NB4 (cell line): Measurements from ENCODE around the gene POLR2I.

Source experiments
- DNase-seq: peaks from one replicate; pipeline ENCODE4 v3.0.0; 2010; ENCODE audit warnings: low read depth
- H3K4me3 ChIP-seq: one replicate; pipeline ENCODE4 v1.5.1; 2011; ENCODE audit warnings: mild to moderate bottlenecking, low read depth, low read length, moderate library complexity
- CTCF ChIP-seq: IDR thresholded peaks from one replicate; pipeline ENCODE4 v1.5.1; 2012; ENCODE audit warnings: low read depth, low read length
- MAX ChIP-seq: IDR thresholded peaks from 2 replicates; pipeline ENCODE4 v1.6.1; 2011; ENCODE audit warnings: low read depth, low read length
- MYC ChIP-seq: IDR thresholded peaks from 2 replicates; pipeline ENCODE4 v1.6.1; 2011; ENCODE audit warnings: low read depth, low read length
- POLR2A ChIP-seq: IDR thresholded peaks from 2 replicates; pipeline ENCODE4 v1.6.1; 2011; ENCODE audit warnings: mild to moderate bottlenecking; ENCODE audit not compliant: insufficient read length; ENCODE audit errors: extremely low read depth

The POLR2I gene

GRCh38 chr19:36067681-36068080 is 47.0 kb downstream of the POLR2I start:
- no peak for DNase-seq
- no peak overlapping the region for H3K4me3 ChIP-seq
- TF ChIP-seq POLR2A: no peak
- no peak for TF ChIP-seq MYC
- no peak for TF ChIP-seq CTCF
- TF ChIP-seq MAX: no peak

- TF ChIP-seq POLR2A (no peak), MAX (no peak), CTCF (no peak), MYC (no peak)
- no peak overlapping the region for H3K4me3 ChIP-seq
- no peak for DNase-seq
Measured at GRCh38 chr19:36064826-36065225, 49.8 kb downstream of the POLR2I start.
